MM.1S (cell line): ENCODE data around the gene DHRSX.
"Not testable (repeated sequence)": the region's sequence is repeated elsewhere in the genome, so short reads cannot be mapped to it uniquely, and the experiment has no call there.

Experiments used
- DNase-seq: peaks from one replicate; pipeline ENCODE4 v3.0.0-alpha.2; 2015
- H2AFZ ChIP-seq: fragments of 300-600 bp; sonication (generic); 2 replicates; pipeline ENCODE4 v1.6.0; 2016; ENCODE audit warnings: antibody characterized with exemption, low read length
- H3F3A ChIP-seq: fragments of 300-600 bp; sonication (generic); 2 replicates; pipeline ENCODE4 v1.6.1; 2016; ENCODE audit warnings: mild to moderate bottlenecking, antibody characterized with exemption, low read length, moderate library complexity, mixed read lengths; ENCODE audit not compliant: insufficient read depth
- H3K27ac ChIP-seq: fragments of 300-600 bp; sonication (generic); 2 replicates; pipeline ENCODE4 v1.5.1; 2016; ENCODE audit warnings: mild to moderate bottlenecking, low read length
- H3K27me3 ChIP-seq: fragments of 300-600 bp; sonication (generic); replicated peaks from 2 replicates; pipeline ENCODE4 v1.6.0; 2016; ENCODE audit warnings: low read length; ENCODE audit not compliant: insufficient read depth
- H3K36me3 ChIP-seq: fragments of 300-600 bp; sonication (generic); replicated peaks from 2 replicates; pipeline ENCODE4 v1.6.1; 2016; ENCODE audit warnings: mild to moderate bottlenecking, low read length, mixed read lengths; ENCODE audit not compliant: insufficient read depth
- H3K4me1 ChIP-seq: fragments of 300-600 bp; sonication (generic); 2 replicates; pipeline ENCODE4 v1.6.1; 2016; ENCODE audit warnings: low read length, mixed read lengths
- H3K4me2 ChIP-seq: fragments of 300-600 bp; sonication (generic); 2 replicates; pipeline ENCODE4 v1.6.0; 2016; ENCODE audit warnings: low read depth, low read length
- H3K4me3 ChIP-seq: fragments of 300-600 bp; sonication (generic); 2 replicates; pipeline ENCODE4 v1.5.1; 2016; ENCODE audit warnings: low read length, mixed read lengths
- H3K79me2 ChIP-seq: fragments of 300-600 bp; sonication (generic); 2 replicates; pipeline ENCODE4 v1.6.1; 2016; ENCODE audit warnings: mixed run types, low read length, mixed read lengths
- H3K9ac ChIP-seq: fragments of 300-600 bp; sonication (generic); 2 replicates; pipeline ENCODE4 v1.6.1; 2016; ENCODE audit warnings: low read length, mixed read lengths
- H3K9me2 ChIP-seq: fragments of 300-600 bp; sonication (generic); replicated peaks from 2 replicates; pipeline ENCODE4 v1.6.1; 2016; ENCODE audit warnings: mild to moderate bottlenecking, low read length, mixed read lengths; ENCODE audit not compliant: insufficient read depth
- H3K9me3 ChIP-seq: fragments of 300-600 bp; sonication (generic); replicated peaks from 2 replicates; pipeline ENCODE4 v1.6.1; 2016; ENCODE audit warnings: mild to moderate bottlenecking, low read length, mixed read lengths; ENCODE audit not compliant: insufficient read depth
- H4K20me1 ChIP-seq: fragments of 300-600 bp; sonication (generic); 2 replicates; pipeline ENCODE4 v1.6.1; 2016; ENCODE audit warnings: mild to moderate bottlenecking, low read length, moderate library complexity, mixed read lengths; ENCODE audit not compliant: insufficient read depth
- CTCF ChIP-seq: fragments of 300-600 bp; sonication (generic); IDR thresholded peaks from 2 replicates; pipeline ENCODE4 v1.5.1; 2016; ENCODE audit warnings: antibody characterized with exemption, low read length, mixed read lengths
- EZH2 ChIP-seq: fragments of 300-600 bp; sonication (generic); optimal IDR thresholded peaks from 2 replicates; pipeline ENCODE3; 2017; ENCODE audit warnings: low read depth, mild to moderate bottlenecking, antibody characterized with exemption, low read length, mixed read lengths
- EZH2phosphoT487 ChIP-seq: fragments of 300-600 bp; sonication (generic); IDR thresholded peaks from 2 replicates; pipeline ENCODE4 v1.6.1; 2018; ENCODE audit warnings: antibody characterized with exemption, low read length

Gene DHRSX

DNA sequence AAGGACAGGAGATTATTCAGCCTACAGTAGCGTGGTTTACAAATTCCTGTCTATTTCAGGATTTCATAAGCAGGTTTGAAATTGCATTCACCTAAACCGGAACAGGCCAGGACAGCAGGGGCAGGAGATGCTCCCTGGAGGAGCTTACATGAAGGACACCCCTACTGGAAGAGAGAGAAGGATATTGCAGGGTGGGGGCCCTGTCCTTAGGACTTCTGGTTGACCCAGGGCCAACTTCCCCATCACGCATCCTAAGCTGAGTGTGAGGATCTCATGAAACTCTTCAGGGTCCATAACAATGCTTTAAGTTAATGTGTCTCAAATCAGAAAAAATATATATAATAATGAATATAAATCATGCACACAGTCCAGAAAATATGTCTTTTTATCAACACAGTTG, 6.4 kb upstream of the DHRSX start:
- Histone ChIP-seq H3K9me3 (no peaks in the 10 kb centered on the region), H2AFZ (no peak overlapping the region), H3K4me2 (no peak overlapping the region), H3K4me3 (no peak overlapping the region), H3K79me2 (no peaks in the 10 kb centered on the region), H4K20me1 (no peaks in the 10 kb centered on the region), H3F3A (no peaks in the 10 kb centered on the region), H3K36me3 (no peaks in the 10 kb centered on the region), H3K9ac (no peak overlapping the region), H3K4me1 (no peaks in the 10 kb centered on the region), H3K9me2 (no peaks in the 10 kb centered on the region), H3K27me3 (no peaks in the 10 kb centered on the region), H3K27ac (no peak overlapping the region)
- TF ChIP-seq EZH2, result no peak
- TF ChIP-seq EZH2phosphoT487, result no peak
- TF ChIP-seq CTCF, result no peak
- no peak for DNase-seq

GRCh38 chrX:2505341-2505740, 4.6 kb upstream of the DHRSX start:
- not testable (repeated sequence) for H2AFZ ChIP-seq, H3K27ac ChIP-seq, H3K4me3 ChIP-seq, H3K9me2 ChIP-seq, H4K20me1 ChIP-seq, H3K79me2 ChIP-seq, H3K4me1 ChIP-seq, H3K4me2 ChIP-seq, H3K27me3 ChIP-seq, H3F3A ChIP-seq, H3K9me3 ChIP-seq, H3K9ac ChIP-seq, DNase-seq, H3K36me3 ChIP-seq

GRCh38 chrX:2504706-2505332, 4.0 kb upstream of the DHRSX start:
- Histone ChIP-seq H3K27me3 (no peaks in the 10 kb centered on the region), H3K27ac (no peak overlapping the region), H3K9ac (no peak overlapping the region), H3K4me2 (no peak overlapping the region), H3F3A (no peaks in the 10 kb centered on the region), H3K79me2 (peaks cover 5% of the 10 kb centered on the region), H3K9me3 (no peaks in the 10 kb centered on the region), H3K36me3 (no peaks in the 10 kb centered on the region), H3K4me3 (no peak overlapping the region), H2AFZ (no peak overlapping the region), H3K9me2 (no peaks in the 10 kb centered on the region), H4K20me1 (no peaks in the 10 kb centered on the region), H3K4me1 (no peaks in the 10 kb centered on the region)
- no peak for DNase-seq
- TF ChIP-seq EZH2 (no peak), CTCF (no peak), EZH2phosphoT487 (no peak)

GRCh38 chrX:2503591-2504500, 3.1 kb upstream of the DHRSX start:
- H3K9me3 ChIP-seq, result no peaks in the 10 kb centered on the region
- H3F3A ChIP-seq, result no peaks in the 10 kb centered on the region
- no peak for DNase-seq
- no peaks in the 10 kb centered on the region for H3K27me3 ChIP-seq
- no peaks in the 10 kb centered on the region for H4K20me1 ChIP-seq
- H3K9me2 ChIP-seq, result no peaks in the 10 kb centered on the region
- H3K36me3 ChIP-seq, result no peaks in the 10 kb centered on the region
- H3K4me3 ChIP-seq, result no peak overlapping the region
- H3K27ac ChIP-seq, result no peak overlapping the region
- no peak overlapping the region for H3K4me2 ChIP-seq
- H2AFZ ChIP-seq, result no peak overlapping the region
- H3K9ac ChIP-seq, result no peak overlapping the region
- peaks cover 15% of the 10 kb centered on the region for H3K79me2 ChIP-seq
- no peaks in the 10 kb centered on the region for H3K4me1 ChIP-seq
- TF ChIP-seq EZH2, result no peak
- no peak for TF ChIP-seq CTCF
- no peak for TF ChIP-seq EZH2phosphoT487
